ENCODE measurements around the gene HYDIN.

- TF ChIP-seq, protein P1, sequence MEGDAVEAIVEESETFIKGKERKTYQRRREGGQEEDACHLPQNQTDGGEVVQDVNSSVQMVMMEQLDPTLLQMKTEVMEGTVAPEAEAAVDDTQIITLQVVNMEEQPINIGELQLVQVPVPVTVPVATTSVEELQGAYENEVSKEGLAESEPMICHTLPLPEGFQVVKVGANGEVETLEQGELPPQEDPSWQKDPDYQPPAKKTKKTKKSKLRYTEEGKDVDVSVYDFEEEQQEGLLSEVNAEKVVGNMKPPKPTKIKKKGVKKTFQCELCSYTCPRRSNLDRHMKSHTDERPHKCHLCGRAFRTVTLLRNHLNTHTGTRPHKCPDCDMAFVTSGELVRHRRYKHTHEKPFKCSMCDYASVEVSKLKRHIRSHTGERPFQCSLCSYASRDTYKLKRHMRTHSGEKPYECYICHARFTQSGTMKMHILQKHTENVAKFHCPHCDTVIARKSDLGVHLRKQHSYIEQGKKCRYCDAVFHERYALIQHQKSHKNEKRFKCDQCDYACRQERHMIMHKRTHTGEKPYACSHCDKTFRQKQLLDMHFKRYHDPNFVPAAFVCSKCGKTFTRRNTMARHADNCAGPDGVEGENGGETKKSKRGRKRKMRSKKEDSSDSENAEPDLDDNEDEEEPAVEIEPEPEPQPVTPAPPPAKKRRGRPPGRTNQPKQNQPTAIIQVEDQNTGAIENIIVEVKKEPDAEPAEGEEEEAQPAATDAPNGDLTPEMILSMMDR (conservative IDR thresholded peaks at IDR 0.05; ENCODE audit: low read depth in 2 of 2) = no peak
- TF ChIP-seq EZH2 (IDR thresholded peaks at IDR 0.05; ENCODE audit: low read depth, unreplicated experiment) = no peak
These were observed 28.6 kb upstream of the HYDIN start for GRCh38 chr16:71259086-71259485.

All from GM23338 (cell line).